Measurements from ENCODE around the gene MBD3L3.
"Not testable (repeated sequence)": the region's sequence is repeated elsewhere in the genome, so short reads cannot be mapped to it uniquely, and the experiment has no call there.

The MBD3L3 gene

GRCh38 chr19:7051421-7051820, 7.1 kb downstream of the MBD3L3 start:
- not testable (repeated sequence) for H3F3A ChIP-seq (ENCODE audit: control insufficient read depth, insufficient read depth); H3K4me2 ChIP-seq (ENCODE audit: low read length); H3K36me3 ChIP-seq (ENCODE audit: control insufficient read depth, low read length); H4K20me1 ChIP-seq (ENCODE audit: control insufficient read depth, insufficient read depth, low read depth, low read length); H3K9me2 ChIP-seq (replicated peaks; ENCODE audit: control insufficient read depth, low read length); H3K4me3 ChIP-seq (ENCODE audit: low read length); H3K27me3 ChIP-seq (ENCODE audit: control insufficient read depth, low read length); H3K27ac ChIP-seq (ENCODE audit: low read depth, low read length); H3K9me3 ChIP-seq (ENCODE audit: control insufficient read depth, insufficient read depth, low read length); H3K79me2 ChIP-seq (ENCODE audit: control insufficient read depth, low read length); H3K4me1 ChIP-seq (ENCODE audit: control insufficient read depth, low read length)

GRCh38 chr19:7049021-7049420, 9.5 kb downstream of the MBD3L3 start, which contains the start of gene MBD3L2:
Gene MBD3L2, plus strand, starts transcription at chr19:7049321. Its CDS starts 53 bp downstream, at chr19:7049374.
- not testable (repeated sequence) for H3K9me3 ChIP-seq (ENCODE audit: control insufficient read depth, insufficient read depth, low read length); H3K79me2 ChIP-seq (ENCODE audit: control insufficient read depth, low read length); H3K4me1 ChIP-seq (ENCODE audit: control insufficient read depth, low read length); H4K20me1 ChIP-seq (ENCODE audit: control insufficient read depth, insufficient read depth, low read depth, low read length); H3K4me3 ChIP-seq (ENCODE audit: low read length); H3K27me3 ChIP-seq (ENCODE audit: control insufficient read depth, low read length); H3K27ac ChIP-seq (ENCODE audit: low read depth, low read length); H3K4me2 ChIP-seq (ENCODE audit: low read length); H3F3A ChIP-seq (ENCODE audit: control insufficient read depth, insufficient read depth); H3K9me2 ChIP-seq (replicated peaks; ENCODE audit: control insufficient read depth, low read length); H3K36me3 ChIP-seq (ENCODE audit: control insufficient read depth, low read length)

DNA sequence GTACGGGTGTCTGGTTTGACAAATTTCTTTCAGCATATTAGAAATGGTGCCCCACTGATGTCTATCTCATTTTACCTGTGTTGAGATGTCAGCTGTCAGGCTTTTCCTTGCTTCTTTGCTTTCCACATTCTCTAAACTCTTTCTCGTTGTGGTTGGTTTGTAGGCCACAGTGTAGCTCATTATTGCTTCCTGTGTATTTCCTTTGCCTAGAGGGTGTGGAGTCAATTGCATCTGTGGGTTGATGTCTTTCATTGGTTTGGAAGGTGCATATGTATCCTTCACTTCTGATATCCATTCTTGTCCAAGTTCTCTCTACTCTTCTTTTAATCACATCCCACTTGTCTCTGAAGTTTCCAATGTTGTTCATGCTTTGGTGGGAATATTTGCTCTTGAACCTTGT, 16.9 kb downstream of the MBD3L3 start:
- H3K9me3 ChIP-seq (ENCODE audit: control insufficient read depth, insufficient read depth, low read length); H3K27me3 ChIP-seq (ENCODE audit: control insufficient read depth, low read length); H3K79me2 ChIP-seq (ENCODE audit: control insufficient read depth, low read length); H3K9me2 ChIP-seq (replicated peaks; ENCODE audit: control insufficient read depth, low read length); H3K36me3 ChIP-seq (ENCODE audit: control insufficient read depth, low read length); H3K4me2 ChIP-seq (ENCODE audit: low read length); H3K4me1 ChIP-seq (ENCODE audit: control insufficient read depth, low read length); H3F3A ChIP-seq (ENCODE audit: control insufficient read depth, insufficient read depth); H4K20me1 ChIP-seq (ENCODE audit: control insufficient read depth, insufficient read depth, low read depth, low read length); H3K27ac ChIP-seq (ENCODE audit: low read depth, low read length); H3K4me3 ChIP-seq (ENCODE audit: low read length): not testable (repeated sequence)

DNA sequence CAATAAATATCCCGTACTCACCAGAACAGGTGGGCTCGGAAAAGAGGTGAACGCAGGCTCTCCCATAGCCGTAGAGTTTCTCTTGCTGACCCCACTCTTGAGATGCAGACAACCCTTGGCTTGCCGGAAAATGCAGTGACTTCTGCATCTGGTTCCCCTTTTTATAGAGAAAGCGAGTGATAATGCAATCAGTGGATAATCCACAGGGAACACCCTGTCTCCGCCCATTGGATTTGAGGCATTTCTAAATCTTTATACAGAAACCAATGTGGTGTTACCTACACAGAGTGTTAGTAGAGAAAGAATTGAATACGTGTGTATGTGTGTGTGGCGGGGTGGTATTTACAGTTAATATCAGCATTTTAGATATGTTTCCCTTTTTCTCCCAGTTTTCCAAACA, 18.4 kb downstream of the MBD3L3 start, which contains the start of gene MBD3L4:
Gene MBD3L4, minus strand, starts transcription at position 101 of the 400 bp plus-strand sequence. Its CDS starts 35 bp downstream, at position 66.
- H4K20me1 ChIP-seq (ENCODE audit: control insufficient read depth, insufficient read depth, low read depth, low read length); H3K9me3 ChIP-seq (ENCODE audit: control insufficient read depth, insufficient read depth, low read length); H3K4me3 ChIP-seq (ENCODE audit: low read length); H3K4me1 ChIP-seq (ENCODE audit: control insufficient read depth, low read length); H3K4me2 ChIP-seq (ENCODE audit: low read length); H3K9me2 ChIP-seq (replicated peaks; ENCODE audit: control insufficient read depth, low read length); H3K79me2 ChIP-seq (ENCODE audit: control insufficient read depth, low read length); H3K36me3 ChIP-seq (ENCODE audit: control insufficient read depth, low read length); H3F3A ChIP-seq (ENCODE audit: control insufficient read depth, insufficient read depth); H3K27ac ChIP-seq (ENCODE audit: low read depth, low read length); H3K27me3 ChIP-seq (ENCODE audit: control insufficient read depth, low read length): not testable (repeated sequence)

DNA sequence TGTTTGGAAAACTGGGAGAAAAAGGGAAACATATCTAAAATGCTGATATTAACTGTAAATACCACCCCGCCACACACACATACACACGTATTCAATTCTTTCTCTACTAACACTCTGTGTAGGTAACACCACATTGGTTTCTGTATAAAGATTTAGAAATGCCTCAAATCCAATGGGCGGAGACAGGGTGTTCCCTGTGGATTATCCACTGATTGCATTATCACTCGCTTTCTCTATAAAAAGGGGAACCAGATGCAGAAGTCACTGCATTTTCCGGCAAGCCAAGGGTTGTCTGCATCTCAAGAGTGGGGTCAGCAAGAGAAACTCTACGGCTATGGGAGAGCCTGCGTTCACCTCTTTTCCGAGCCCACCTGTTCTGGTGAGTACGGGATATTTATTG, 28.2 kb downstream of the MBD3L3 start, which contains the start of gene MBD3L5:
Gene MBD3L5, plus strand, starts transcription at position 301 of the 400 bp plus-strand sequence. Its CDS starts 34 bp downstream, at position 335.
- not testable (repeated sequence) for H3K27me3 ChIP-seq (ENCODE audit: control insufficient read depth, low read length); H3K4me1 ChIP-seq (ENCODE audit: control insufficient read depth, low read length); H3K79me2 ChIP-seq (ENCODE audit: control insufficient read depth, low read length); H3F3A ChIP-seq (ENCODE audit: control insufficient read depth, insufficient read depth); H4K20me1 ChIP-seq (ENCODE audit: control insufficient read depth, insufficient read depth, low read depth, low read length); H3K4me2 ChIP-seq (ENCODE audit: low read length); H3K36me3 ChIP-seq (ENCODE audit: control insufficient read depth, low read length); H3K27ac ChIP-seq (ENCODE audit: low read depth, low read length); H3K9me3 ChIP-seq (ENCODE audit: control insufficient read depth, insufficient read depth, low read length); H3K4me3 ChIP-seq (ENCODE audit: low read length); H3K9me2 ChIP-seq (replicated peaks; ENCODE audit: control insufficient read depth, low read length)

GRCh38 chr19:7028790-7029189, 29.7 kb downstream of the MBD3L3 start:
- H3K9me2 ChIP-seq (replicated peaks; ENCODE audit: control insufficient read depth, low read length); H3K79me2 ChIP-seq (ENCODE audit: control insufficient read depth, low read length); H3K4me3 ChIP-seq (ENCODE audit: low read length); H3K4me1 ChIP-seq (ENCODE audit: control insufficient read depth, low read length); H3K36me3 ChIP-seq (ENCODE audit: control insufficient read depth, low read length); H4K20me1 ChIP-seq (ENCODE audit: control insufficient read depth, insufficient read depth, low read depth, low read length); H3K4me2 ChIP-seq (ENCODE audit: low read length); H3K9me3 ChIP-seq (ENCODE audit: control insufficient read depth, insufficient read depth, low read length); H3K27ac ChIP-seq (ENCODE audit: low read depth, low read length); H3F3A ChIP-seq (ENCODE audit: control insufficient read depth, insufficient read depth); H3K27me3 ChIP-seq (ENCODE audit: control insufficient read depth, low read length): not testable (repeated sequence)

DNA sequence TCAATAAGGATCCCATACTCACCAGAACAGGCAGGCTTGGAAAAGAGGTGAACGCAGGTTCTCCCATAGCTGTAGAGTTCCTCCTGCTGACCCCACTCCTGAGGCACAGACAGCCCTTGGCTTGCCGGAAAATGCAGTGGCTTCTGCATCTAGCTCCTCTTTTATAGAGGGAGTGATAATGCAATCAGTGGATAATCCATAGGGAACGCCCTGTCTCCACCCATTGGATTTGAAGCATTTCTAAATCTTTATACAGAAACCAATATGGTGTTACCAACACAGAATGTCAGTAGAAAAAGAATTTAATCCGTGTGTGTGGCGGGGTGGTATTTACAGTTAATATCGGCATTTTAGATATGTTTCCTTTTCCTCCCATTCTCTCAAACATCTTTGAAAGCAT, 37.1 kb downstream of the MBD3L3 start, which contains the start of gene MBD3L2B:
Gene MBD3L2B, minus strand, starts transcription at position 101 of the 400 bp plus-strand sequence. Its CDS starts 34 bp downstream, at position 67.
- not testable (repeated sequence) for H3K36me3 ChIP-seq (ENCODE audit: control insufficient read depth, low read length); H3K9me3 ChIP-seq (ENCODE audit: control insufficient read depth, insufficient read depth, low read length); H3K27me3 ChIP-seq (ENCODE audit: control insufficient read depth, low read length); H3F3A ChIP-seq (ENCODE audit: control insufficient read depth, insufficient read depth); H4K20me1 ChIP-seq (ENCODE audit: control insufficient read depth, insufficient read depth, low read depth, low read length); H3K27ac ChIP-seq (ENCODE audit: low read depth, low read length); H3K4me3 ChIP-seq (ENCODE audit: low read length); H3K4me1 ChIP-seq (ENCODE audit: control insufficient read depth, low read length); H3K9me2 ChIP-seq (replicated peaks; ENCODE audit: control insufficient read depth, low read length); H3K4me2 ChIP-seq (ENCODE audit: low read length); H3K79me2 ChIP-seq (ENCODE audit: control insufficient read depth, low read length)

Measured in DOHH2 (cell line).